ENCODE measurements around the gene RALBP1.
"Not testable (repeated sequence)": the region's sequence is repeated elsewhere in the genome, so short reads cannot be mapped to it uniquely, and the experiment has no call there.

RALBP1 gene

GRCh38 chr18:9454061-9454703 is 21.1 kb upstream of the RALBP1 start:
- DNase-seq (ENCODE audit: low read depth in 2 of 2) = no peak

- DNase-seq (ENCODE audit: low read depth in 2 of 2) = no peak
These were observed 19.4 kb upstream of the RALBP1 start for GRCh38 chr18:9455718-9456511.

DNA sequence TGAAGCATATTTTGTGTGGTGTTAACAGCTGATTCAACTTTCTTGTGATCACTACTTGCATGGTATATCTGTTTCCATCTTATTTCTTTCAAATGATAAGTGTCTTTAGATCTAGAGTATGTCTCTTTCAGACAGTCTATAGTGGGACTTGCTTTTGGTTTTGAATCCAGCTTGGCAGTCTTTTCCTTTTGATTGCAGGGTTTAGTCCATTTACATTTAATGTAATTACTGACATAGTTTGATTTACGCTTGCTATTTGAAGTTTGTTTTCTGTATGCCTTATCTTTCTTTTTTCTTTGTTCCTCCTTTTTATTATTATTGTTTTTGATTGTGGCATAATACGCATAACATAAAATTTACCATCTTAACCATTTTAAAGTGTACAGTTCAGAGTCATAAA is 9.2 kb upstream of the RALBP1 start:
- DNase-seq (ENCODE audit: low read depth in 2 of 2) = no peak

DNA sequence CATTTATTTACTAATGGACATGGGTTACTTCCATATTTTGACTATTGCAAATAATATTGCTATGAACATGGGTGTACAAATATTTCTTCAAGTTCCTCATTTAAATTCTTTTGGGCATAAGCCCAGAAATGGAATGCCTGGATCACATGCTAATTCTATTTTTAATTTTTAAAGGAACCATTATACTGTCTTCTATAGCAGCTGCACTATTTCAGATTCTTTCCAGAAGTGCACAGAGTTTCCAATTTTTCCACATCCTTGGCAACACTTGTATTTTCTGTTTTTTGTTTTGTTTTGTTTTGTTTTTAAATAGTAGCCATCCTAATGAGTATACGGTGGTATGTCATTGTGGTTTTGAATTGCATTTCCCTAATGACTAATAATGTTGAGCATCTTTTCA is 8.5 kb upstream of the RALBP1 start:
- no peak for DNase-seq (ENCODE audit: low read depth in 2 of 2)

DNA sequence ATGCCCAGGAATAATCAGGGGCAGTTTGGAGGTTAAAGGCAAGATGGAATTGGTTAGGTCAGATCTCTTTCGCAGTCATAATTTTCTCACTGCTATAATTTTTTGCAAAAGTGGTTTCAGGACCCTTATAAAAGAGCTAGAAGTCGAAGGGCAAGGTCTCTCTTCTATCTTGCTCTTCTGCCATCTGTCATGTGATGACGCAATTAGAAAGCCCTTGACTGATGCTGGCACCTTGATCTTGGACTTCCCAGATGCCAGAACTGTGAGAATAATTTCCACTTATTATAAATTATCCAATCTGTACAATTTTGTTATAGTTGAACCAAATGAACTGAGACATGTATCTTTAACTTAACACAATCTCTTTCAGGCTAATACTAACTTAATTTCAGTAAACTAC is 6.3 kb upstream of the RALBP1 start:
- no peak for DNase-seq (ENCODE audit: low read depth in 2 of 2)

GRCh38 chr18:9469685-9470084 is 5.6 kb upstream of the RALBP1 start:
- no peak for DNase-seq (ENCODE audit: low read depth in 2 of 2)

GRCh38 chr18:9474108-9474982 is 968 bp upstream of the RALBP1 start:
- no peak for DNase-seq (ENCODE audit: low read depth in 2 of 2)

- peak; percentile 52 for DNase-seq (ENCODE audit: low read depth in 2 of 2)
These were observed 604 bp downstream of the RALBP1 start for GRCh38 chr18:9475643-9476591.

GRCh38 chr18:9476949-9477348 is 1.6 kb downstream of the RALBP1 start:
- not testable (repeated sequence) for DNase-seq (ENCODE audit: low read depth in 2 of 2)

DNA sequence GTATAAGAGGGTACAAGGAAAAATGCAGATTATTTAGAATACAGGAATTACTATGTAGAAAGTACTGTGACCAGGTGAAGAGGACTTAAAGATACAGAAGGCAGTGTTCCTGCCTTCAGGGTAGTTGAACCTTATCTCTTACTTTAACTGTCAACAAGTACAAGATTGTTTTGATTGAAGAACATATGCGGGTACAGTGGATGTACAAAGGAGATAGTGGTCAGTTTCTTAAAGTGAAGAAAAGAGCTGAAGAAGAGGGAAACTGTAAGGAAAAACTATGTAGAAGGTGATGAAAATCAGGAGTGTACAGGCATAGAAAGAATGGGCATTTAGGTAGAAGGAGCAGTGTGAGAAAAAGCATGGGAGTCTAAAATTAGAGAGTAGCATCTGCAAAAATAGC is 2.2 kb downstream of the RALBP1 start:
- no peak for DNase-seq (ENCODE audit: low read depth in 2 of 2)

DNA sequence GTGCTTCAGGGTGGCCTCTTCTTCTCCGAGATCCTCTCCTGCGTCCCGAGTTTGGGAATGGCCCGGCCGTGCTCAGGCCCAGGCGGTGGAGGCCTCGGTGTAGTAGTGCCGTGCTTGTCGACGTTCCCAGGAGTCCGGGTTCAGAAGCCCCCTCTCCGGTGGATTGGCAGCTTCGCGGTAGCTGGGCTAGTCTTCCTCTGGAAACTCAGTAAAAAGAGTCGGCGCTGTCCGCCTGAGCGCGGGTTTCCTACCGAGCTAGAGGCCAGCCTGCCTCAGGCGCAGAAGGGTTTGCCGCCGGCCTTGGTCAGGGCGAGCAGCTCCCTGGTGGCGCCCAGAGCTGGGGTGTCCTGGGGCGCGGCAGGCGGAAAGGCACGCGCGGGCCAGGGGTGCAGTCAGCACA is 3.2 kb downstream of the RALBP1 start:
- DNase-seq (ENCODE audit: low read depth in 2 of 2) = no peak

GRCh38 chr18:9482790-9483189 is 7.5 kb downstream of the RALBP1 start:
- DNase-seq (ENCODE audit: low read depth in 2 of 2) = no peak

GRCh38 chr18:9483526-9483925 is 8.2 kb downstream of the RALBP1 start:
- DNase-seq (ENCODE audit: low read depth in 2 of 2) = no peak

DNA sequence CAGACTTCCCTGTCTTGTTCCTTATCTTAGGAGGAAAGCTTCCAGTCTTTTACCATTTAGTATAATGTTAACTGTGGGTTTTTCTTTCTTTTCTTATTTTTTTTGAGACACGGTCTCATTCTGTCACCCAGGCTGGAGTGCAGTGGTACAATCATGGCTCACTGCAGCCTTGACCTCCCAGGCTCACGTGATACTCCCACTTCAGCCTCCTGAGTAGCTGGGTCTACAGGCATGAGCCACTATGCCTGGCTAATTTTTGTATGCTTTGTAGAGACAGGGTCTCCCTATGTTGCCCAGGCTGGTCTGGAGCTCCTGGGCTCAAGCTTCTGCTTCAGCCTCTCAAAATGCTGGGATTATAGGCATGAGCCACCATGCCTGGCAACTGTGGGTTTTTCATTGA is 9.5 kb downstream of the RALBP1 start:
- not testable (repeated sequence) for DNase-seq (ENCODE audit: low read depth in 2 of 2)

GRCh38 chr18:9488538-9488937 is 13.2 kb downstream of the RALBP1 start:
- no peak for DNase-seq (ENCODE audit: low read depth in 2 of 2)

- no peak for DNase-seq (ENCODE audit: low read depth in 2 of 2)
These were observed 19.5 kb downstream of the RALBP1 start for GRCh38 chr18:9494778-9495331.

- no peak for DNase-seq (ENCODE audit: low read depth in 2 of 2)
These were observed 20.2 kb downstream of the RALBP1 start for GRCh38 chr18:9495465-9495864.

- no peak for DNase-seq (ENCODE audit: low read depth in 2 of 2)
These were observed 20.8 kb downstream of the RALBP1 start for GRCh38 chr18:9495916-9496705.

DNA sequence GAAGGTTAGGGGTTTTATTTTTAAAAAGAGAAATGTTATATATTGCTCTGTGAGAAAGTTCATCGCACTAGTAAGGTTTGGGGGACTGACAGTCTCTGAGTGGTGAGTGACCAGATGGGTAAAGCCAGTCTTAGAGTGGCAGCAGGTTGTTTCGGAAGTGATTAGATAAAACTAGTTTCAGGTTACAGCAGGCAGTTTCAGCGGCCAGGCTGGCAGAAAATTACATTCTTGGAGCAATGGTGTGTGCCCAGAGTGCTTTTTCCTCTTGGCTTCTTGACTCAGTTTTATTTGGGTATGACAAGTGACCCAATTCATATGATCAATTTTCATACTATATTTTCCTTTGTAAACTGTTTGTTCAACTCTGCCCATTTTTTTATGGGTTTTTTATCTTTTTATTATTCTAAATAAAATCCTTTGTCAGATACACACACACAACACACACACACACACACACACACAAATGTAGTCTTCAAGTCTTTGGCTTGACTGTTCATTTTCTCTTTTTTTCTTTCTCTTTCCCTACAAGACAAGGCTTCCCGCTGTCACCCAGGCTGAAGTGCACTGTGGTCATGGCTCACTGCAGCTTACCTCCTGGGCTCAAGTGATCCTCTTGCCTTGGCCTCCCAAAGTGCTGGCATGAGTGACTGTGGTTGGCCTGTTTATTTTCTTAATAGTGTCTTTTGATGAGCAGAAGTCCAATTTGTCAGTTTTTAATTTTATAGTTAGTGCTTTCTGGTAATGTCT is 30.9 kb downstream of the RALBP1 start:
- no peak for DNase-seq (ENCODE audit: low read depth in 2 of 2)
